Endothelial cell (in vitro differentiated cells): Measurements from ENCODE around the gene LZTFL1. TPM values are rescaled to one million over a fixed set of nuclear protein-coding genes. Genes with fewer than 3 reads are reported as not detected.

Experiments used
- DNase-seq: peaks from one replicate; pipeline ENCODE4 v3.0.0; 2021; ENCODE audit warnings: low spot score
- H3K27ac Mint-ChIP-seq: one replicate; pipeline ENCODE4 v1.8.0; 2021; ENCODE audit warnings: mixed read lengths, inconsistent platforms; ENCODE audit not compliant: unreplicated experiment
- H3K27me3 Mint-ChIP-seq: one replicate; pipeline ENCODE4 v1.8.0; 2021; ENCODE audit warnings: mild to moderate bottlenecking, moderate library complexity, mixed read lengths, inconsistent platforms; ENCODE audit not compliant: unreplicated experiment
- H3K36me3 Mint-ChIP-seq: one replicate; pipeline ENCODE4 v1.8.0; 2021; ENCODE audit warnings: mild to moderate bottlenecking, low read depth, mixed read lengths, inconsistent platforms; ENCODE audit not compliant: unreplicated experiment
- H3K4me1 Mint-ChIP-seq: one replicate; pipeline ENCODE4 v1.8.0; 2021; ENCODE audit warnings: mild to moderate bottlenecking, mixed read lengths, inconsistent platforms; ENCODE audit not compliant: unreplicated experiment
- H3K4me3 Mint-ChIP-seq: one replicate; pipeline ENCODE4 v1.8.0; 2021; ENCODE audit warnings: mild to moderate bottlenecking, mixed read lengths, inconsistent platforms; ENCODE audit not compliant: unreplicated experiment
- H3K9me3 Mint-ChIP-seq: one replicate; pipeline ENCODE4 v1.8.0; 2021; ENCODE audit warnings: mixed read lengths, inconsistent platforms; ENCODE audit not compliant: unreplicated experiment
- CTCF ChIP-seq: fragments of 200-600 bp; sonication (generic); IDR thresholded peaks from one replicate; pipeline ENCODE4 v1.5.0; 2021; ENCODE audit warnings: antibody characterized with exemption; ENCODE audit not compliant: unreplicated experiment
- total RNA-seq: library from RNA; stranded (reverse); fragmentation: NEBNext Ultra II Directional; extraction: Animal tissue kit (Norgen Biotek cat#: 25700); gene quantifications from one replicate; pipeline ENCODE4 v1.2.1, GENCODE V29; 2021; ENCODE audit not compliant: unreplicated experiment

Gene LZTFL1
- total RNA-seq, 1 donor from 2014 or later = 19.5 TPM

GRCh38 chr3:45842851-45843625, 1.1 kb upstream of the LZTFL1 start:
- peaks cover 2% of the 10 kb centered on the region for H3K4me1 Mint-ChIP-seq
- H3K36me3 Mint-ChIP-seq = no peaks in the 10 kb centered on the region

GRCh38 chr3:45841420-45841756, 531 bp downstream of the LZTFL1 start:
- peaks cover 2% of the 10 kb centered on the region for H3K27me3 Mint-ChIP-seq
- H3K4me3 Mint-ChIP-seq = peak overlapping the region; percentile 94
- H3K9me3 Mint-ChIP-seq = no peaks in the 10 kb centered on the region
- peak; percentile 21 for DNase-seq
- no peaks in the 10 kb centered on the region for H3K36me3 Mint-ChIP-seq
- TF ChIP-seq CTCF = no peak
- peak overlapping the region; percentile 94 for H3K27ac Mint-ChIP-seq
- H3K4me1 Mint-ChIP-seq = peaks cover 2% of the 10 kb centered on the region

More at GRCh38 chr3:45842851-45843625, 1.1 kb upstream of the LZTFL1 start:
- Mint-ChIP-seq H3K9me3 (no peaks in the 10 kb centered on the region), H3K4me3 (peak overlapping the region; percentile 94), H3K27ac (no peak overlapping the region), H3K27me3 (peaks cover 4% of the 10 kb centered on the region)
- TF ChIP-seq CTCF = no peak
- no peak for DNase-seq

- H3K4me1 Mint-ChIP-seq = peaks cover 2% of the 10 kb centered on the region
- no peak for TF ChIP-seq CTCF
- no peaks in the 10 kb centered on the region for H3K27me3 Mint-ChIP-seq
Measured at GRCh38 chr3:45838466-45838865, 3.5 kb downstream of the LZTFL1 start.

GRCh38 chr3:45832699-45833098, 9.2 kb downstream of the LZTFL1 start:
- no peaks in the 10 kb centered on the region for H3K4me1 Mint-ChIP-seq
- no peaks in the 10 kb centered on the region for H3K9me3 Mint-ChIP-seq
- H3K27ac Mint-ChIP-seq = no peak overlapping the region
- H3K36me3 Mint-ChIP-seq = peaks cover 6% of the 10 kb centered on the region
- TF ChIP-seq CTCF = no peak
- no peak for DNase-seq
- H3K4me3 Mint-ChIP-seq = no peak overlapping the region
- H3K27me3 Mint-ChIP-seq = no peaks in the 10 kb centered on the region

More at GRCh38 chr3:45838466-45838865, 3.5 kb downstream of the LZTFL1 start:
- Mint-ChIP-seq H3K4me3 (no peak overlapping the region), H3K9me3 (no peaks in the 10 kb centered on the region), H3K36me3 (no peaks in the 10 kb centered on the region), H3K27ac (no peak overlapping the region)
- no peak for DNase-seq

GRCh38 chr3:45830121-45830520, 11.8 kb downstream of the LZTFL1 start:
- Mint-ChIP-seq H3K4me1 (peaks cover 2% of the 10 kb centered on the region), H3K27ac (no peak overlapping the region), H3K36me3 (peaks cover 9% of the 10 kb centered on the region), H3K4me3 (no peak overlapping the region), H3K27me3 (no peaks in the 10 kb centered on the region), H3K9me3 (no peaks in the 10 kb centered on the region)
- TF ChIP-seq CTCF = no peak
- DNase-seq = no peak
